NCI-H69 (cell line): Measurements from ENCODE around the gene ASTL.
A peak's percentile ranks its signal among the peaks of the same experiment; 100 is the strongest.
"Not testable (repeated sequence)": the region's sequence is repeated elsewhere in the genome, so short reads cannot be mapped to it uniquely, and the experiment has no call there.

ENCODE experiments used
- DNase-seq: peaks from one replicate; lab custom pipeline; 2025; lab: John Stamatoyannopoulos, UW

The ASTL gene

DNA sequence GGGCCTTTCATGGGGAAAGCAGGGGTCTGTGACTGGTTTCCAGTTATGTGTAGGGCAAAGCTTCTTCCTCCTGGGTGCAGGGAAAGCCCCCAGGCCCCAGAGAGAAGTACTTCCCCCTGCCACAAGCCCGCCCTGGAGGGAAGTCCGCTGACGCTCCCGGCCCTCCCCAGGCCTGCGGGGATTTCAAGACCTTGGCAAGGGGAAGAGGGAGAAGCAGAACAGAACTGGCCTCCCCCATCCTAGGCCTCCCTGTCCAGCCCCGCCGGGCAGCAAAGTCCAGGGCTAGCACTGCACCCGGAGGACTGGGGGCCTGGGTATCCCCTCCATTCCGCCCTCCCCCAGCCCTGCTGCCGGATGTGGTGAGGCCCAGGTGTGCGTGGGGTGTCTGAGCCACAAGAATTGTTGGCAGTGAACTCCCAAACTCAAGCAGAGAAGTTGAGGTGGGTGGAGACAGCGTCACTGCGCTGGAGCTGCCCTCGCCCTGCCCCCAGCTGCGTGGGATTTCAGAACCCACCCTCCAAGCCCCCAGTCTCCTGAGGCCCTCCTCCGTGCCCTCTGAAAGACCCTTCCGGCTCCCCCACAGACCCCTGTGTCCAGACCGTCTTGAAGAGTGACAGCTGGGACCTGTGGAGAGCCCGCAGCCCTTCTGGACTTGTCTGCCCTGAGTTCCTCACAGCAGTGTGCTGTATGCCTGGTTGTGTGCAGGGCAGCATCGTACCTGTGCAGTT lies 8.0 kb upstream of the ASTL start:
- no peak for DNase-seq

DNA sequence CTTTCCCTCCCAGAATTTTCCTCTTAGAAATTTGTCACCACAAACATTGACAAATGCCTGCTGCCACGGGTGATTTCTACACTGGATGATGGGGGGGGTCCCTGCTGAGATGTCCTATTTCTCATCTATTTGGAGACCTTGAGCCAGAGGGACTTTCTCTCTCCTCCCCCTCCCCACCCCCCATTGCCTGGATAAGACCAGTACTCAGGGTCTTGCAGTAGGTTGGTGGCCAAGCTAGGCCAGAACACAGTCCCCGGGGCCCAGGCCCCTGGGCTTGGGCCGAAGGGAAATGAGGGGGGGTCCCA lies 7.5 kb upstream of the ASTL start:
- DNase-seq: no peak

DNA sequence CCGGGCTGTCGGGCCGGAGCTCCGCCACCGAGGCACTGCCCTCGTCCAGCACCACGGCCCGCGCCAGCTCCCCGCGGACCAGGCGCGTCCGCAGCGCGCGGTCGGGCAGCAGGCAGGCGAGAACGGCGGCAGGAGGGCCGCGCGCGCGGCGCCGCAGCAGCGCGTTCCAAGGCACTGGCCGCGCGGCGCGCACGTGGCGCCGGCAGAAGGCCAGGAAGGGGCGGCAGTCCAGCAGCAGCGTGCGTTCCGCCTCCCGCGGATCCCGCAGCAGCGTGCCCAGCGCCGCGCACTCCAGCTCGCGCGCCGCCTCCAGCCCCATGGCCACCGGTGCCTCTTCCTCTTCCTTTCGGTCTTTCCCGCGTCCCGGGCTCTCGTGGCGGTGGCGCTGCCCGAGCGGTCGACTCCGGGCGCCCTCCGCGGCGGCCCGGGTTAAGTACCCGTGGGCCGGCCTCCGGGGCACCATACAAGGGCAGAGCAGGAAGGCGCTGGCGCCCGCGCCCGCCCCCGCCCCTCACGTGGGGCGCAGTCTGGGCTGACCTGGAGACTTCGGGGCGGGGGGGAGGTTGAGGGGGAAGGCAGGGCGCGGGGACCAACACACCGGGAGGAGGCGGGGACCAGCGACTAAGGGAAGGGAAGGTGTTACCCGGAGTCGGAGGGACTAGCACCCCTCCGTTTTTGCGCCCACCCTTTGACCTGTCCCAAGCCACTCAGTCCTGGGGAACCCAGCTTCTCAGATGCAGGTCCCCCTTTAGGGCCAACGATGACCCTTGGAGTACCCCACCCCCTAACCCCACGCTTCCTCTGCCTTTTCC lies 6.9 kb upstream of the ASTL start, which contains the start of gene DUSP2:
TSS of gene DUSP2 (minus strand) at position 405 of the 812 bp plus-strand sequence. CDS start at position 319, 86 bp downstream.
- peak; percentile 80 for DNase-seq

DNA sequence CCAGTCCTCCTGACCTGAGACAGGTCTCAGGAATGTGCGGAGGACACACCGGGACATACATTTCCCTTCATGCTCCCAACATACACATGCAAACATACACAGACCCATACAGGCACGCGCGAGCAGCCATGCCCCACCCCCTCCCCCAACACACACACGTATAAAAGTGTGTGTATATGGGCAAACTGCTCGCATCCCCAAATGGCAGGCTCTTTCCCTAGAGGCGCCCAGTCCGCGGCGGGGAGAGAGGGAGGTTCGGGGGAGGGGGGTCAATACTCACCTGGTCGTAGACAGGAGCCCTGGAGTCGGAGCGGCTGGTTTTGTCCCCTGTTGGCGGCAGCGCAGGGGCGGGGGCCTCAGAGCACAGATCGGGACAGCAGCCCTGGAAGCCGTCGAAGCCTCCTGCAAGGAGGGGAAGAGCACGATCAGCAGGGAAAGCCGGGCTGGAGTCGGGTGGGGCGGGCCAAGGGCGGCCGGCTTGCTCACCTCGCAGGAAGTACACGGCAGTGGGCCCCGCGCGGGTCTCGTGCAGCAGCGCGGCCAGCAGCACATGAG lies 6.3 kb upstream of the ASTL start:
- DNase-seq: peak; percentile 70

DNA sequence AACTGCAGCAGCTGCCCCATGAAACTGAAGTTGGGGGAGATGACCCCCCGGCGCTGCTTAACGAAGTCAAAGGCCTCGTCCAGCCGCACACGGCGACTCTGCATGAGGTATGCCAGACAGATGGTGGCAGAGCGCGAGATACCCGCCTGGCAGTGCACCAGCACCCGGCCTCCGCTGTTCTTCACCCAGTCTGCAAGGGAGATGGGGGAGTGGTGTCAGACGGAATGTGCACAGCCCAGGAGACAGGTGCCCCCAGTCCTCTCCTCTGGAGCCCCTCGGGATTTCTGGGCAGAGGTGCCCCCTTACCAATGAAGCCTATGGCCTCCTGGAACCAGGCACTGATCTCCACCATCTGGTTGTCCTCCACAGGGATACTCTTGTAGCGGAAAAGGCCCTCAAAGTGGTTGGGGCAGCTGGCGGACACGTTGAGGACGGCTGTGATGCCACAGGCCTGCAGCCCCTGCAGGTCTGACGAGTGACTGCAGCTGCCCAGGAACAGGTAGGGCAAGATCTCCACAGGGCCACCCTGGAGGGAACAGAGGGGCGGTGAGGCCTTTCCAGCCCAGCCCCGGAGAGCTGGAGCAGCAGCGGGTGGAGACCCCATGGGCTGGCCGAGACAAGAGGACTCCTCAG lies 5.7 kb upstream of the ASTL start:
- DNase-seq: peak; percentile 50

DNA sequence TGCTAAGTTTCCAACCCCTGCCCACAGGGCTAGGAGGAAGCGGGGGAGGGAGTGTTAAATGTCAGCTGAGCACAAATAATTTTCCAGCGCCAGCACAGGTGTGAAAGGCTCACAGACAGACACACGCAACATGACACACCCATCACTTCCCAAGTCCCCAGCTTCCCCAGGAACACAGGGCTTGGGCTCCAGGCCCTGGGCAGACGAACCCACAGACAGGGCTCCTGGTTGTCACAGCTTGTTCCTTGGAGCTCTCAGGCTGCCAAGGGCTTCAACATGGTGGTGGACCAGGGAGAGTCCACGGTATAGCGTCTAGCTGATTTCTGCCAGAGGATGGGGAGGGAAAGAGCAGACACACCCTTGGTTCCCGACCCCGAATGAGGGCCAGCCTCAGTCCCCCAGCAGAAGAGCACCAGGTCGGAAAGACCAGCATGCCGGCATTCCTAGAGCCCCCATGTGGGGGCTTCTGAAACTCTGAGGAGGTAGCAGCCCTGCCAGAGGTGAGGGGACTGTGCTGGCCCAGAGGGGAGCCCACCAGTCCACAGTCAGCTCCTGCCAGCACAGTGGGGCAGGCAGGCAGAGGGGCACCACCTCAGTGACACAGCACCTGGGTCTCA lies 5.0 kb upstream of the ASTL start:
- DNase-seq: no peak

DNA sequence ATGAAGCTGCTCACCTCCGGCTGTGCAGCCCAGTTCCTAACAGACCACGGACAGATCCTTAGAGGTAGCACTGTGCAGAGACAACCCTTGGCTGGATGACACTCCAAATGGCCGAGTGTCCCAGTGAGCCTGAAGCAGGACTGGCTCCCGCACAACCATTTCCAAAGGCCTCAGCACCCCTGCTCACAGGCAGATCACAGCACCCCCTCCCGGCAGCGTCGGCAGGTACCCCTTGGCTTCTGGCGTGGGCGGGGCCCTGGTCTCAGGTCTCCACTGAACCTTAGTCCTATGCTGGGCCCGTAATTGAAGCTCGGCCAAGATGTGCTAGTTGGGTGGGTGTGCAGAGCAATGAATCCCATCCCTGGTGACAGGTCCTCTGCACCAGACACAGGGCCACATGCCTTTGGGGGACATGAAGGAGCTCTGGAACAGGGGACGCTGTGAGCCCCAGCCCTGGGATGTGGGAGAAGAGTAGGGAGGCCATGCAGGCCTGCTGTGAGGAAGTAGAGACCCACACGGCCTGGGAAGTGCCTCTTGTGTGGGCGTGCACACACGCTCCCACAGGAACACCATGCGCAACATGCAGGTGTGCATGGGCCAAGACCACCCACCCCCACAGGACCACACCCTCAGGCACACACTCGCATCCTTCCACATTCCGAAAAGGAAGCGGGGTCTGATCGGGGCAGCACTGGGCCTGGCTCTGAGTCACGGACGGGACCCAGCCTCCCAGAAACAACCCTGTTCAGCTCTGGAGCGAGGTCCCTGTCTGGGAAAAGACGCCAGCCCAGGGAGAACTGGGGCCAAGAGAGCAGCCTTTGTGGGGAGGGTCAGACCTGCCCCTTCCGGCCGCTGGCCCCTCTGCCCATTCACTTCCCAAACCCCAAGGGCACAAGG lies 4.2 kb upstream of the ASTL start:
- no peak for DNase-seq

DNA sequence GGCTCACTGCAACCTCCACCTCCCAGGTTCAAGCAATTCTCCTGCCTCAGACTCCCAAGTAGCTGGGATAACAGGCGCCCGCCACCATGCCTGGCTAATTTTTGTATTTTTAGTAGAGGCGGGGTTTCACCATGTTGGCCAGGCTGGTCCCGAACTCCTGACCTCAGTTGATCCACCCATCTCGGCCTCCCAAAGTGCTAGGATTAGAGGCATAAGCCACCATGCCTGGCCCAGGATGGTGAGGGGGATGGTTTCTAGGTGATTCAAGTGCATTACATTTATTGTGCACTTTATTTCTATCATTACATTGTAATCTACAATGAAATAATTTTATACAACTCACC lies 3.3 kb upstream of the ASTL start:
- not testable (repeated sequence) for DNase-seq

DNA sequence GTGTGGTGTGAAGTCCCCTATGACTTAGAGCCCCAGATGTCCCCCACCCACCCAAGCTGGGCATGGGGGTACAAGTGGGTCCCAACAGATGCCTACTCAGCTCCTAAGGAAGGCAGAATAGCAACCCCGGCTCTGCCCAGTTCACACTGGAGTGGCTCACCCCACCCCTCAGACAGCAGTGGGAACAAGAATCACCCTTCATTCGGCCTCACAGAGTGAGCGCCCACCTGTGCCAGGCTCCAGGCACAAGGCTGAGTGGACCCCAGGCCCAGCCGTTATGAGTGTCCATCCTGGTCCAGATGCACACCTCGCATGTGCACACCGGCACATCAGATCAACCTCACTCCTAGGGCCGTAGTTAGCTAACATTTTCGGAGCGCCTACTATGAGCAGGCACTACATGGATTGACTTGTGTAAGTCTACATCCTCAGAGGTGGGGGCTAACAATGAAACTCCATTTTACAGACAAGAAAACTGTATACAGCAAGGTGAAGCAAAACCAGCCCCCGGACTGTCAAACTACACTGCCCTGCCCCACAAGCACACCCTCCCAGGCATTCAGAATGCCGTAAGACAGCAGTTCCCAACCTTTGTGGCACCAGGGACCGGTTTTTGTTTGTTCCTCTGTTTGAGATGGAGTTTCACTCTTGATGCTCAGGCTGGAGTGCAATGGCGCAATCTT lies 2.8 kb upstream of the ASTL start:
- DNase-seq: no peak

DNA sequence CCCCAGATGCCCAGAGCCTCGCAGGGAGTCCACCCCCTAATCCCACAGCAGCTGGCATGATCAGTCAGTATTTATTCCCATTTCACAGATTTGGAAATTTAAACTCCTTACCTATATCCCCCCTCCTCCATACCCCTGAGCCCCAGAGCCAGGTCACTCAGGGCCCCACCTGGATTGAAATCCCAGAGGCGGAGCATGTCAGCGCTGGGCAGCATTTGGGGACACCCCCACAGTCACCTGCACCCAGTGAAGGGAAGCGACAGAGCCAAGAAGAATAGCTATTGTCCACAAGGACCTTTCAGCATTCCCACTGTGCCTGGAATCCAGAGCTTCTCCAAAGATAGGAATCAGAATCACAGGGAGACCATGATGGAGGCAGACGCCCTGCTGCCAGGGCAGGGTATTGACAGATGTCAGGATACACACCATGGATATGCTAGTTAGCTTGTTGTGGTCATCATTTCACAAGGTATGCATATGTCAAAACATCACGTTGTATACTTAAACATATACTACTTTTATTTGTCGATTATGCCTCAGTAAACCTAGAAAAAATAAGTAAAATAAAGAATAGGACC lies 968 bp upstream of the ASTL start:
- DNase-seq: no peak

DNA sequence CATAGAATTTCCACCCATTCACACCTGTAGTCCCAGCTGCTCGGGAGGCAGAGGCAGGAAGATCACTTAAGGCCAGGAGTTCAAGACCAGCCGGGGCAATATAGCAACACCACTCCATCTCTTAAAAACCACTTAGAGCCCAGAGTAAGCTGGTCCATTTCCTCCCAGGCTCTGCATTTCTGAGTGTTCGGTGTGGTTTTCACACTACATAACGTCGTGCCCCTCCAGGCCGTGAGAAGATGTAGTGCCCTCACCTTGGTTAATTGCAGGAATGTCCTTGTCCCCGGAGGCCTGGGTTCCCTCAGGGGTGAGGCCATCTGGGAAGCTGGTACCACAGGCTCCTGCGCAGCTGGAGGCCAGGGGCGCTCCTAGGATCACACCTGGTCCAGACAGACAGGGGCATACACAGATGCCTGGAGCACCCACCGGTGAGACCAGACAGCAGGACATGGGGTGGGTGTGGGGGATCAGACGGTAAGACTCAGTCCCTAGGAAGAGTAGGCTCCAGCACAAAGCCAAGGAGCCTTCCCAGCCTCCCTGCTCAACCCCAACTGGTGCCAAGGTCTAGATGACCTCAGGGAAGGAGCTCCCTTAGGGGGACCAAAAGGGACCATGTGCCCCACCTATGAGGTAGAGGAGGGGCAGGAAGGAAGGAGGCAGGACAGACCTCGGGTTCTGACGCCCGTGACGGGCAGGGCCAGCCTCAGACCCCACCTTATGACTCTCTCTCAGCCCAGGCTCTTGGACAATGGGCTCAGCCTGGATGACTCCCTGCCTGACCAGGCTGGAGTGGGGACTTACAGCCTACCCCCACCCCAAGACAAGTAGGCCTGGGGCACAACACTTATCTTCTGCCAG lies 752 bp downstream of the ASTL start:
- DNase-seq: no peak

DNA sequence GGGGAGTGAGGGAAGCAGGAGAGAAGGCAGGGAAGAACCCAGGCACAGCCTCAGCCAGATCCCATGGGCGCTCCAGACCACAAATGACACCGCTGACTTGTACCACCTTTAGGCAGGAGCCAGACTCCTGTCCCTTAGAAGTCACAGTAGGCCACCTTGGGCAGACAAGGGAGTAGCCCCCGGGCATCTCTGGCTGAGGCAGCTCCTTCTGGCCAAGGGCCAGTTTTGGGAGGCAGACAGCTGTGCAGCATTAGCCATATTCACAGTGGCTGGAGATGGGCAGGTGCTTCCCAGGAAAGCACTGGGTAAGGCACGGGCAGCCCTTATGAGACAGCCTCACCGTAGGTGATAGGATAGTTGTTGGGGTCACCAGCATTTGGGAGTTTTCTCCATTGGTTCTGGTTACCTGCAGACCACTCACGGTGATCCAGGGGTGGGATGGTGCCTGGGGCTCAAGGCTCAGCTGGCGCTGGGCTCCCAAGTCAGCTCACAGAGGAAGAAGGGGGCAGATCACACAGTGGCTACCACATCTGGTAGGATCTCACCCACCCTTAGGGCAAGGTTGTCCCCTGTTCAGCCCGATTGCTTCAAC lies 2.1 kb downstream of the ASTL start:
- peak; percentile 79 for DNase-seq

DNA sequence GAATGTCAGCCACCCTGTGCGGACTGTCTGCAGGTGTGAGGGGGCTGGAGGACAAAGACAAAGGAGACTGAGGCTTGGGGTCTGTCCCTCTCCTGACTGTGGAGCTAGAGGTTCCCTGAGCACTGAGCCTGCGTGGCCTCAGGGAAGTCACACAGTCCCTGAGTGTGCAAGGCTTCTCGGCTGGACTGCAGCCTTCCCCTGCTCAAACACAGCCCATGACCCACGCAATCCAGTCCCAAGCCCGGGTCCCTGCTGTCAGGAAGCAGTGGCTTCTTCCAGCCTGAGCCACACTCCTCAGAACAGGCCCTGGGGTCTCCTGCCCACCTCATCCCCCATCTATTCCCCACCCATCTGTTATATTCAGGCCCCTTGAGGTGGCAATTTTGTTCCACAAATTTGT lies 2.7 kb downstream of the ASTL start:
- no peak for DNase-seq

DNA sequence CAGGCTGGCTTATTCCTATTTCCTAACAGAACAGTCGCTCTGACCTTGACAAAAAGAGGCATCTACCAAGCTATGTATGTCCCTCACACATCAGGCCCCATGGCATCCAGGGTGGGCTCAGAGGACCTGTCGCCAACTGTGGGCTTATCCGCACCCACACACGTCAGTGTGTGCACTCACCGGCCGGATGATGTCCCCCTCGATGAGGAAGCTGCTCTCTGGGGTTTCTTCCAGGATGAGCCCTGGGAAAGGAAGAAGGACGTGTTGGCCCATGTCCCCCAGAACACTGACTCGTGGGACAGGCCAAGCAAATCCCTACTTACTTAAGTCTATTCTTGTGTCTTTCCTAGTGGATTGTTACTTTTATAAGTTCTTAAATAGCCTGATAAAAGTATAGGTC lies 3.1 kb downstream of the ASTL start:
- DNase-seq: no peak

DNA sequence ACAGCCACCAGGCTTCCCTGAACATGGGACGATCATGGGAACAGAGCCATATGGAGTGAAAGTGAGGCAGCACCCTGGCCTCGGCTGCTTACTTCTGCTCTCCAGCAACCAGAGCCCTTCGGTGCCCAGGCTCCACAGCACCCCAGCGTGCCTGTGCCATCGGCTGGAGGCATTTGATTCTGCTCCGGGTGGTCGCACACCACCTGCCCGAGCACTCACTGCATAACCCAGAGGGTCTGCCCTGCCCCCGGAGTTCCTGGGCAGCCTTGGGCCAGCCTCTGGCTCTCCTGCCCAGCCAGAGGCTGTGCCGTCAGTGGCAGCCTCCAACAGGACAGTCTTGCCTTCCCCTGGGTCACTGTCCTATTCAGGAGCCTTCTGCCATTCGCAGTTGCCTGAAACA lies 3.9 kb downstream of the ASTL start:
- no peak for DNase-seq

DNA sequence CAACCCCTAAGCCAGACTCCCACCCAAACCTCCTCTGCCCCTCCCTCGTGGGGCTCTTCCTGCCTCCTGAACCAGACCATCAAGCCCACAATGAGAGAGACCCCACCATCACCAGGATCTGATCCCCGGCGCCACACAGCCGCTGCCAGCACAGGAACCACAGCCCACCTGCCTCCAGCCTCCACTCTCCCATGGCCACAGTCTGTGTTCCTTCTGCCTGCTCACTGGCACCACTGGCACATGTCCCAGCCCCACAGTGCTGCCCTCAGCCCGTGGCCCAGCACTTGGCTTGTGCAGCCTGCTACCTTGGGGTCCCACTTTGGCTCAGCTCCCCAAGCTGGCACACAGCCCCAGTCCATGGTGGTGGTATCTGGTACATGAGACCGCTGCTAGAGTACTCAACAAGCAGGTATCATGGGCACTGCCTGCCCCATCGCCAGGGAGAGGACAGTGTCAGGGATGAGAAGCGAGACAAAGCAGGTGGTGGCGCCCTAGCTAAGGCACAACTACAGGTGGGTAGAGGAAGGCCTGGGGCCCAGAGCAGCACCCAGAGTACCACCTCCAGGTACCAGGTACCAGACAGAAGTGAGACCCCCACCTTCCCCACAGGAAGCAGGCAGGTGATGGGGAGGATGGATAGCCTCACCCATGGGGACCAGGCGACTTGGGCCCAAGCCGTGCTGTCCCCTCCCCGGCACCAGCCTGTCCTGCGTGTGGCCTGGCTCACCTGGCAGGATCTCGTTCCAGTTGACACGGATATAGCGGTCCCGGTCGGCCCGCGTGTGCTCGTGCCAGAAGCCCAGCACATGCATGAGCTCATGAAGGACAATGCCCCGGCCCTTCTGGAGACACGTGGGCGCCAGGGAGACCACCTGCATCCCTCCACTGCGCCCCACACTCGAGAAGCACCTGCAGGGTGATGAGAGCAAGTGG lies 6.2 kb downstream of the ASTL start:
- DNase-seq: no peak

DNA sequence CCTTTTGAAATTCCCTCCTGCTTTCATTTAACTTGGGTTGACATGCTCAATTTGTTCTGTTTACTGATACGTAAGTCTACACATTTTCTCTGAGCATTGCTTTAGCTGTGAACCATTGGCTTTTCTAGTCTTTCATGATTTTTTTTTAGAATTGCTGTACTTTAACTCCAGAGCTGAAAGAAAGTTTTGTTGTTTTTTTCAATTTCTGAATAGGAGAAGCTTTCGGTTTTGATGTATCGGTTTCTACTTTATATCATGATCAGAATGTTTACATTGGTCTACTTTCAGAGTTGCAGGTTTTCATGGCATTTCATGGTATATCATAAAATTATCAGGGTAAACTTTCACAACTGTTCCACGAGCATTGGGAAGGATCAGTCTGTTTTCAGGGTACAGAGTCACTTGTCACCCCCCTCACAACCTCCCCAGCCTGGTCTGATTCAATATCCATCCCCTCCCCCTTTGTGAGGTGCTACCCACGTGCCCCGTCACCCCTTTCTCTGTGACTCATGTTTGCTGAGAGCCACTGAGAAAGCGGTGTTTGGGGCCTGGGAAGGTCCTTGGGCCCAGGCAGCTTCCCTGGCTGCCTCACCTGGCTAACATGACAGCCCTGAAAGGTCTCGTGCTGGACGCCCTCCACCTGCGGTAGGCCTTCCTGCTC lies 7.0 kb downstream of the ASTL start:
- DNase-seq: no peak
